K562 (cell line): Measurements from ENCODE around the gene FKBP7. TPM values are rescaled to one million over a fixed set of nuclear protein-coding genes. Genes with fewer than 3 reads are reported as not detected.
A peak's percentile ranks its signal among the peaks of the same experiment; 100 is the strongest.

Experiments used
- ATAC-seq: fragments of 200-7000 bp; cut with Tn5 transposase; 3 replicates; pipeline ENCODE4 v1.9.1; 2020; ENCODE audit warnings: moderate library complexity
- BruUV-seq: library from RNA; stranded (reverse); fragments of 400-500 nt; replicated peaks from 2 replicates; lab custom pipeline; 2021; lab: Mats Ljungman, UMichigan
- CTCF ChIA-PET: fragments of 300-600 bp; formaldehyde crosslinking; extraction: SDS; loops from one replicate; lab custom pipeline; 2021; ENCODE audit warnings: low intra/inter-chr PET ratio; lab: Yijun Ruan, JAX
- POLR2A ChIA-PET: fragments of 300-600, 350-650 bp; sonication (Branson Sonifier 250); formaldehyde crosslinking; extraction: SDS; loops from one replicate; lab custom pipeline; 2021; ENCODE audit warnings: antibody characterized with exemption, inconsistent platforms; lab: Yijun Ruan, JAX
- DNase-seq, 4 experiments: peaks; one replicate each; pipeline versions ENCODE4 v3.0.0 to v3.0.0-alpha.2; 2011 to 2018; ENCODE audit warnings: low spot score in 3 of 4, mixed read lengths in 3 of 4; ENCODE audit errors: extremely low read depth in 1 of 4
- FAIRE-seq: peaks from 2 replicates; lab custom pipeline; 2011; peaks lifted over from hg19 to GRCh38; lab: Jason Lieb, UNC
- H2AFZ ChIP-seq: 2 replicates; pipeline ENCODE4 v1.6.0; 2011; ENCODE audit warnings: low read depth, low read length, control low read depth, inconsistent platforms
- H3K27ac ChIP-seq: fragments of 200-600 bp; 3 replicates; pipeline ENCODE4 v1.8.0; 2011; ENCODE audit warnings: low read depth, mild to moderate bottlenecking, control low read depth, inconsistent platforms, low read length, moderate library complexity, mixed read lengths; ENCODE audit errors: extremely low read depth
- H3K27me3 ChIP-seq, 2 experiments: fragments of 300-600 bp in 1 of 2; 2 replicates in 1 of 2; 3 replicates in 1 of 2; pipeline versions ENCODE4 v1.6.0 to v1.8.0; 2011; ENCODE audit warnings: inconsistent platforms in 2 of 2, low read length in 2 of 2, mild to moderate bottlenecking in 1 of 2, mixed read lengths in 1 of 2, moderate library complexity in 1 of 2; ENCODE audit not compliant: control insufficient read depth in 2 of 2, insufficient read depth in 2 of 2
- H3K36me3 ChIP-seq: fragments of 300-600 bp; 3 replicates; pipeline ENCODE4 v1.8.0; 2011; ENCODE audit warnings: mild to moderate bottlenecking, low read length, inconsistent platforms; ENCODE audit not compliant: control insufficient read depth, insufficient read depth
- H3K4me1 ChIP-seq, 2 experiments: fragments of 200-600 bp in 1 of 2; replicated peaks in 1 of 2; 2 replicates in 1 of 2; 3 replicates in 1 of 2; pipeline versions ENCODE4 v1.5.1 to v1.8.0; 2011; ENCODE audit warnings: inconsistent platforms in 2 of 2, low read length in 2 of 2, mild to moderate bottlenecking in 1 of 2, mixed read lengths in 1 of 2, moderate library complexity in 1 of 2; ENCODE audit not compliant: control insufficient read depth in 2 of 2, insufficient read depth in 2 of 2
- H3K4me2 ChIP-seq: 2 replicates; pipeline ENCODE4 v1.6.1; 2011; ENCODE audit warnings: low read length, control low read depth, inconsistent platforms, mixed read lengths; ENCODE audit not compliant: insufficient read depth
- H3K4me3 ChIP-seq: fragments of 200-600 bp; sonication (generic), shearing (Covaris generic); 2 replicates; pipeline ENCODE4 v1.5.1; 2016; ENCODE audit warnings: control low read depth, inconsistent platforms
- H3K79me2 ChIP-seq: fragments of 200-600 bp; 3 replicates; pipeline ENCODE4 v1.8.0; 2011; ENCODE audit warnings: low read length, inconsistent platforms; ENCODE audit not compliant: control insufficient read depth, insufficient read depth
- H3K9ac ChIP-seq, 2 experiments: 2 replicates each; pipeline versions ENCODE4 v1.6.0 to v1.6.1; 2011; ENCODE audit warnings: low read depth in 2 of 2, low read length in 2 of 2, control low read depth in 1 of 2, inconsistent platforms in 1 of 2, mild to moderate bottlenecking in 1 of 2, mixed read lengths in 1 of 2; ENCODE audit not compliant: insufficient read depth in 1 of 2
- H3K9me1 ChIP-seq: one replicate; pipeline ENCODE4 v1.6.0; 2011; ENCODE audit warnings: inconsistent platforms, mild to moderate bottlenecking, low read length, moderate library complexity; ENCODE audit not compliant: control insufficient read depth, insufficient read depth
- H3K9me3 ChIP-seq: replicated peaks from 2 replicates; pipeline ENCODE4 v1.5.1; 2011; ENCODE audit warnings: low read depth, low read length, inconsistent platforms; ENCODE audit not compliant: control insufficient read depth, insufficient read depth
- H4K20me1 ChIP-seq: replicated peaks from 2 replicates; pipeline ENCODE4 v1.6.1; 2011; ENCODE audit warnings: low read length, inconsistent platforms, mixed read lengths; ENCODE audit not compliant: control insufficient read depth, insufficient read depth
- ATF6 ChIP-seq: sonication (generic); formaldehyde crosslinking; IDR thresholded peaks from 2 replicates; pipeline ENCODE4 v1.4.0; 2020; ENCODE audit warnings: mild to moderate bottlenecking, missing genetic modification reagents
- CTCFL ChIP-seq: IDR thresholded peaks from 2 replicates; pipeline ENCODE4 v1.6.1; 2011; ENCODE audit warnings: borderline replicate concordance, low read depth, mild to moderate bottlenecking, moderate library complexity, low read length; ENCODE audit not compliant: insufficient read depth, poor library complexity, severe bottlenecking
- ESRRA ChIP-seq: fragments of 450-650 bp; IDR thresholded peaks from 2 replicates; pipeline ENCODE4 v1.6.1; 2014; ENCODE audit warnings: low read depth, mild to moderate bottlenecking, moderate library complexity, borderline replicate concordance
- FOXP4 ChIP-seq: sonication (generic); formaldehyde crosslinking; IDR thresholded peaks from 2 replicates; pipeline ENCODE4 v1.8.0; 2022; ENCODE audit warnings: mild to moderate bottlenecking, missing genetic modification reagents, borderline replicate concordance
- FUS ChIP-seq: fragments of 200-400 bp; formaldehyde crosslinking; optimal IDR thresholded peaks from 2 replicates; pipeline ENCODE3; 2017; ENCODE audit warnings: low read depth, low read length
- HDAC8 ChIP-seq: fragments of 450-650 bp; IDR thresholded peaks from 2 replicates; pipeline ENCODE4 v1.6.1; 2016; ENCODE audit warnings: mild to moderate bottlenecking, missing genetic modification characterization, moderate library complexity, missing compliant biosample characterization
- MYC ChIP-seq, 2 experiments: fragments of 250-450 bp in 1 of 2; sonication (Bioruptor Pico) in 1 of 2; IDR thresholded peaks; 2 replicates each; pipeline versions ENCODE4 v1.5.1 to v1.6.1; 2012 to 2021; ENCODE audit warnings: low read depth in 2 of 2, borderline replicate concordance in 1 of 2, improper control_type of control experiment in 1 of 2, low read length in 1 of 2, mild to moderate bottlenecking in 1 of 2, moderate library complexity in 1 of 2
- RCOR1 ChIP-seq, 2 experiments: IDR thresholded peaks; 2 replicates each; pipeline ENCODE4 v1.6.1; 2012; ENCODE audit warnings: low read depth in 2 of 2, low read length in 2 of 2, borderline replicate concordance in 1 of 2, improper control_type of control experiment in 1 of 2
- ZNF253 ChIP-seq: fragments of 250-450 bp; sonication (Bioruptor Pico); conservative IDR thresholded peaks from 2 replicates; pipeline ENCODE4 v1.6.1; 2021; ENCODE audit warnings: mild to moderate bottlenecking
- WGBS: fragments of 100-300 bp; shearing (Covaris generic); methylation state at CpG from one replicate; pipeline ENCODE4 v1.1.6; 2016; ENCODE audit warnings: low coverage, mixed read lengths; ENCODE audit not compliant: insufficient coverage; ENCODE audit errors: missing lambda C conversion rate; 5-methylcytosine and 5-hydroxymethylcytosine counted together
- in situ Hi-C: fragments of 300-500 bp; cut with MboI; formaldehyde crosslinking; loops from 4 replicates; pipeline ENCODE4 v1.15.0; 2018; ENCODE audit warnings: inconsistent platforms, mixed read lengths
- intact Hi-C: fragments of 100-400 bp; cut with micrococcal nuclease; formaldehyde crosslinking; loops from 2 replicates; pipeline ENCODE4 v1.14.2; 2022
- polyA plus RNA-seq, 8 experiments: library from polyadenylated mRNA; depleted of rRNA in 4 of 8; stranded (reverse) in 5 of 8; unstranded in 3 of 8; fragments of >200 nt; fragmentation: Nextera tagmentation in 2 of 8; fragmentation: Illumina TruSeq in 1 of 8; extraction: Ambion mirVana in 2 of 8; extraction: Trizol in 1 of 8; gene quantifications; 2 replicates each; pipeline versions ENCODE4 v1.2.1 to v1.2.3, GENCODE V29; 2011 to 2014; ENCODE audit warnings: inconsistent platforms in 1 of 8, missing spikeins in 1 of 8
- total RNA-seq, 7 experiments: library from RNA; depleted of rRNA in 6 of 7; stranded (reverse); fragments of >200 nt in 6 of 7; fragmentation: Illumina TruSeq in 2 of 7; extraction: Trizol in 2 of 7; gene quantifications; 2 replicates each; pipeline versions ENCODE4 v1.2.1 to v1.2.3, GENCODE V29; 2011 to 2021; ENCODE audit warnings: low replicate concordance in 1 of 7

FKBP7 gene
- total and polyA plus RNA-seq, 9 of the 15 experiments (the other 6 are each of a cell fraction or from before 2014, with no cell fraction given), result 6.1 to 23.2 (median 19.0) TPM

- POLR2A ChIA-PET, result interaction anchor here (0.9 kb wide), 1 partner anchor 12 kb away, joined by 3 read pairs; no protein-coding TSS in a partner anchor
- Histone ChIP-seq H3K9me3 (no peaks in the 10 kb centered on the region), H3K9ac (0 out of 4 replicates have a peak overlapping the region, but pooled peaks of 1 of the 2 experiments have one; percentile 37), H3K27me3 (no peaks in the 10 kb centered on the region), H3K79me2 (no peaks in the 10 kb centered on the region), H4K20me1 (no peaks in the 10 kb centered on the region), H2AFZ (peak overlapping the region; percentile 14; the same call in 1 of the 2 replicates), H3K36me3 (no peaks in the 10 kb centered on the region), H3K4me3 (no peak overlapping the region), H3K4me1 (peaks cover 3 to 4% of the 10 kb centered on the region in 2 experiments; a peak in 3 of 5 replicates), H3K27ac (no peak overlapping the region), H3K9me1 (no peaks in the 10 kb centered on the region), H3K4me2 (no peak overlapping the region)
- FAIRE-seq, result no peak
- peak; percentile 17; the same call in 1 of the 3 replicates for ATAC-seq
- 52% methylated on average over 11 of the region's 11 CpGs for WGBS
- intact Hi-C loops, result no loop called here
- CTCF ChIA-PET, result no interaction called here
- BruUV-seq, result no TSS peak
- DNase-seq, result no peak
- in situ Hi-C loops, result no loop called here
- no peak for TF ChIP-seq FUS
- TF ChIP-seq FOXP4 (CRISPR knock-in tag), result no peak
- no peak for TF ChIP-seq ZNF253 (CRISPR knock-in tag)
- TF ChIP-seq ESRRA, result no peak
- no peak for TF ChIP-seq HDAC8 (tag)
- no peak for TF ChIP-seq RCOR1 (IDR thresholded peaks at IDR 0.05; ENCODE audit: borderline replicate concordance in 1 of 2, low read depth in 2 of 2, low read length in 2 of 2)
- no peak for TF ChIP-seq MYC (IDR thresholded peaks at IDR 0.05; ENCODE audit: low read depth, low read length)
- TF ChIP-seq MYC (CRISPR knock-in tag; IDR thresholded peaks at IDR 0.05; ENCODE audit: borderline replicate concordance, low read depth), result no peak
- no peak for TF ChIP-seq CTCFL
- no peak for TF ChIP-seq ATF6 (CRISPR knock-in tag)
Measured at GRCh38 chr2:178457390-178457886, 21.0 kb downstream of the FKBP7 start.
